Tibial nerve (tissue), 4 donors: ENCODE measurements around the gene LSM2. TPM values are rescaled to one million over a fixed set of nuclear protein-coding genes. Genes with fewer than 3 reads are reported as not detected.

ENCODE experiments used
- DNase-seq, 2 donors: peaks; one replicate each; pipeline ENCODE4 v3.0.0-alpha.2; 2019; ENCODE audit warnings: low spot score in 2 of 2
- H3K27ac ChIP-seq, 4 donors: fragments of 200-600 bp; sonication (generic) in 3 of 4; one replicate each; pipeline ENCODE4 v1.5.1; 2017 to 2019; ENCODE audit warnings: mild to moderate bottlenecking in 1 of 4
- H3K27me3 ChIP-seq, 2 donors: fragments of 200-600 bp; sonication (generic) in 1 of 2; one replicate each; pipeline versions ENCODE4 v1.5.1 to v1.6.0; 2017 to 2019
- H3K36me3 ChIP-seq, 3 donors: fragments of 200-600 bp; sonication (generic); one replicate each; pipeline ENCODE4 v1.5.1; 2018 to 2019
- H3K4me1 ChIP-seq, 4 donors: fragments of 200-600 bp; sonication (generic) in 3 of 4; one replicate each; pipeline ENCODE4 v1.5.1; 2017 to 2019
- H3K4me3 ChIP-seq, 4 donors: fragments of 200-600 bp; sonication (generic) in 3 of 4; one replicate each; pipeline ENCODE4 v1.5.1; 2017 to 2019; ENCODE audit warnings: mild to moderate bottlenecking in 1 of 4, moderate library complexity in 1 of 4
- H3K9me3 ChIP-seq, 4 donors: fragments of 200-600 bp; sonication (generic) in 3 of 4; one replicate each; pipeline ENCODE4 v1.5.1; 2017 to 2019
- CTCF ChIP-seq, 5 experiments: fragments of 200-600 bp in 3 of 5; fragments of 450-650 bp in 2 of 5; sonication (generic) in 3 of 5; IDR thresholded peaks; one replicate each; pipeline ENCODE4 v1.5.1; 2016 to 2019; ENCODE audit warnings: antibody characterized with exemption in 5 of 5, mild to moderate bottlenecking in 3 of 5, moderate library complexity in 2 of 5
- EP300 ChIP-seq, 2 donors: sonication (generic); formaldehyde crosslinking; IDR thresholded peaks; one replicate each; pipeline ENCODE4 v1.6.1; 2017; ENCODE audit warnings: antibody characterized with exemption in 2 of 2, mild to moderate bottlenecking in 1 of 2
- POLR2A ChIP-seq, 2 donors: fragments of 450-650 bp; IDR thresholded peaks; one replicate each; pipeline ENCODE4 v1.6.1; 2017; ENCODE audit warnings: antibody characterized with exemption in 2 of 2, mild to moderate bottlenecking in 2 of 2, moderate library complexity in 2 of 2
- WGBS, 2 donors: methylation state at CpG; one replicate each; pipeline ENCODE4 v1.1.5; 2018; 5-methylcytosine and 5-hydroxymethylcytosine counted together
- total RNA-seq, 4 donors: library from RNA; depleted of rRNA; stranded (reverse); fragments of >200 nt; gene quantifications; one replicate each; pipeline ENCODE4 v1.1.0, GENCODE V29; 2016

Gene LSM2
- total RNA-seq, 4 donors from 2014 or later: 23.9 to 31.8 (median 28.4) TPM

- H3K27me3 ChIP-seq: no peaks in the 10 kb centered on the region
- no peak for DNase-seq
- 44 to 47% methylated on average over 41 to 42 of the region's 42 CpGs for WGBS, 2 donors
- TF ChIP-seq EP300 (IDR thresholded peaks at IDR 0.05): no peak
- TF ChIP-seq POLR2A (IDR thresholded peaks at IDR 0.05): no peak
- TF ChIP-seq CTCF (IDR thresholded peaks at IDR 0.05): no peak
- H3K9me3 ChIP-seq: no peaks in the 10 kb centered on the region
- no peak overlapping the region for H3K27ac ChIP-seq
- peaks cover 0 to 18% (median 0%) of the 10 kb centered on the region in 3 donors for H3K36me3 ChIP-seq
- peak overlapping the region in 3 of 4 donors; percentile 3 to 28 (median 3) for H3K4me3 ChIP-seq
- peaks cover 0 to 21% (median 0%) of the 10 kb centered on the region in 4 donors for H3K4me1 ChIP-seq
Measured at GRCh38 chr6:31765910-31766794, 40.6 kb downstream of the LSM2 start.

GRCh38 chr6:31765559-31765909 lies 41.2 kb downstream of the LSM2 start:
- no peak overlapping the region for H3K4me3 ChIP-seq
- WGBS, 2 donors: 88 to 91% methylated on average over 9 of the region's 9 CpGs
- H3K36me3 ChIP-seq: peaks cover 0 to 24% (median 0%) of the 10 kb centered on the region in 3 donors
- no peaks in the 10 kb centered on the region for H3K9me3 ChIP-seq
- H3K27me3 ChIP-seq: no peaks in the 10 kb centered on the region
- peaks cover 0 to 21% (median 0%) of the 10 kb centered on the region in 4 donors for H3K4me1 ChIP-seq
- DNase-seq: no peak
- TF ChIP-seq POLR2A (IDR thresholded peaks at IDR 0.05) (no peak), EP300 (IDR thresholded peaks at IDR 0.05) (no peak), CTCF (IDR thresholded peaks at IDR 0.05) (no peak)
- H3K27ac ChIP-seq: no peak overlapping the region

GRCh38 chr6:31764198-31764597 lies 42.6 kb downstream of the LSM2 start:
- no peaks in the 10 kb centered on the region for H3K9me3 ChIP-seq
- peaks cover 0 to 37% (median 0%) of the 10 kb centered on the region in 3 donors for H3K36me3 ChIP-seq
- no peak for DNase-seq
- no peak overlapping the region for H3K27ac ChIP-seq
- no peaks in the 10 kb centered on the region for H3K27me3 ChIP-seq
- peaks cover 0 to 21% (median 0%) of the 10 kb centered on the region in 4 donors for H3K4me1 ChIP-seq
- 81 to 84% methylated on average over 4 of the region's 4 CpGs for WGBS, 2 donors
- no peak overlapping the region for H3K4me3 ChIP-seq
- no peak for TF ChIP-seq CTCF (IDR thresholded peaks at IDR 0.05)
- no peak for TF ChIP-seq POLR2A (IDR thresholded peaks at IDR 0.05)
- no peak for TF ChIP-seq EP300 (IDR thresholded peaks at IDR 0.05)

GRCh38 chr6:31763619-31763940 lies 43.2 kb downstream of the LSM2 start:
- WGBS, 2 donors: 5 to 10% methylated on average over 1 of the region's 1 CpG
- H3K27ac ChIP-seq: peak overlapping the region in 2 of 4 donors; percentile 54 to 61
- H3K9me3 ChIP-seq: no peaks in the 10 kb centered on the region
- H3K4me1 ChIP-seq: peaks cover 0 to 21% (median 0%) of the 10 kb centered on the region in 4 donors
- no peaks in the 10 kb centered on the region for H3K27me3 ChIP-seq
- no peak for DNase-seq
- no peak for TF ChIP-seq EP300 (IDR thresholded peaks at IDR 0.05)
- no peak for TF ChIP-seq POLR2A (IDR thresholded peaks at IDR 0.05)
- no peak overlapping the region for H3K4me3 ChIP-seq
- peaks cover 0 to 44% (median 0%) of the 10 kb centered on the region in 3 donors for H3K36me3 ChIP-seq

- TF ChIP-seq EP300 (IDR thresholded peaks at IDR 0.05) (no peak), CTCF (IDR thresholded peaks at IDR 0.05) (no peak), POLR2A (IDR thresholded peaks at IDR 0.05) (no peak)
- Histone ChIP-seq H3K27ac (peak overlapping the region in 2 of 4 donors; percentile 54 to 61), H3K27me3 (no peaks in the 10 kb centered on the region), H3K36me3 (peaks cover 0 to 45% (median 0%) of the 10 kb centered on the region in 3 donors), H3K9me3 (no peaks in the 10 kb centered on the region), H3K4me3 (no peak overlapping the region), H3K4me1 (peaks cover 0 to 21% (median 0%) of the 10 kb centered on the region in 4 donors)
- 40 to 61% methylated on average over 4 to 7 of the region's 8 CpGs for WGBS, 2 donors
- no peak for DNase-seq
Measured at GRCh38 chr6:31762878-31763618, 43.7 kb downstream of the LSM2 start.
